GM21825 (cell line): ENCODE results near the gene MYH7.
"Not testable (repeated sequence)": the region's sequence is repeated elsewhere in the genome, so short reads cannot be mapped to it uniquely, and the experiment has no call there.

Source experiments
- ATAC-seq: cut with Tn5 transposase; IDR thresholded peaks from one replicate; pipeline ENCODE4 v1.9.1; 2021; ENCODE audit warnings: mild to moderate bottlenecking, moderate library complexity; ENCODE audit not compliant: unreplicated experiment

MYH7 gene

GRCh38 chr14:23408307-23408630 lies 27.2 kb downstream of the MYH7 start:
- no peak for ATAC-seq

GRCh38 chr14:23407516-23408306 lies 27.7 kb downstream of the MYH7 start, which contains the start of gene MYH6:
TSS of gene MYH6 (minus strand) at chr14:23408273. CDS start at chr14:23407223, 1,050 bp downstream.
- ATAC-seq, result no peak

- no peak for ATAC-seq
Measured at GRCh38 chr14:23406725-23407355, 28.6 kb downstream of the MYH7 start.

- no peak for ATAC-seq
Measured at GRCh38 chr14:23406244-23406643, 29.2 kb downstream of the MYH7 start.

GRCh38 chr14:23405516-23406025 lies 29.9 kb downstream of the MYH7 start:
- no peak for ATAC-seq

GRCh38 chr14:23405096-23405495 lies 30.4 kb downstream of the MYH7 start:
- ATAC-seq, result no peak

GRCh38 chr14:23404331-23404900 lies 31.0 kb downstream of the MYH7 start:
- ATAC-seq, result no peak

- no peak for ATAC-seq
Measured at GRCh38 chr14:23403908-23404307, 31.6 kb downstream of the MYH7 start.

- no peak for ATAC-seq
Measured at GRCh38 chr14:23403139-23403438, 32.4 kb downstream of the MYH7 start.

GRCh38 chr14:23402296-23403138 lies 32.9 kb downstream of the MYH7 start:
- ATAC-seq, result no peak

GRCh38 chr14:23401291-23401690 lies 34.2 kb downstream of the MYH7 start:
- ATAC-seq, result no peak

GRCh38 chr14:23400496-23401149 lies 34.8 kb downstream of the MYH7 start:
- not testable (repeated sequence) for ATAC-seq

GRCh38 chr14:23399591-23399990 lies 35.9 kb downstream of the MYH7 start:
- ATAC-seq, result no peak

GRCh38 chr14:23399136-23399535 lies 36.3 kb downstream of the MYH7 start:
- no peak for ATAC-seq

GRCh38 chr14:23398348-23398747 lies 37.1 kb downstream of the MYH7 start:
- ATAC-seq, result no peak

GRCh38 chr14:23396781-23397407 lies 38.6 kb downstream of the MYH7 start:
- ATAC-seq, result no peak

- ATAC-seq, result no peak
Measured at GRCh38 chr14:23396126-23396525, 39.3 kb downstream of the MYH7 start.

GRCh38 chr14:23392613-23393012 lies 42.8 kb downstream of the MYH7 start:
- ATAC-seq, result no peak

GRCh38 chr14:23389871-23390270 lies 45.6 kb downstream of the MYH7 start:
- ATAC-seq, result not testable (repeated sequence)

GRCh38 chr14:23389396-23389795 lies 46.1 kb downstream of the MYH7 start:
- no peak for ATAC-seq
